GM23338 (cell line): Measurements from ENCODE around the gene SNAPC2.
A peak's percentile ranks its signal among the peaks of the same experiment; 100 is the strongest.

Experiments used
- CREB1 ChIP-seq: fragments of 250-450 bp; sonication (Bioruptor Pico); IDR thresholded peaks from 2 replicates; pipeline ENCODE4 v1.5.0; 2020; ENCODE audit warnings: low read depth, mild to moderate bottlenecking, moderate library complexity
- CTCF ChIP-seq, 2 experiments: fragments of 200-600 bp in 1 of 2; sonication (generic) in 1 of 2; conservative IDR thresholded peaks; 2 replicates each; pipeline versions ENCODE4 v1.5.1 to v1.6.1; 2016 to 2017; ENCODE audit warnings: antibody characterized with exemption in 2 of 2, low read depth in 2 of 2, mild to moderate bottlenecking in 2 of 2, moderate library complexity in 1 of 2
- ETS1 ChIP-seq: IDR thresholded peaks from 2 replicates; pipeline ENCODE4 v1.6.1; 2016; ENCODE audit warnings: antibody characterized with exemption
- EZH2 ChIP-seq: fragments of 200-600 bp; sonication (generic); IDR thresholded peaks from one replicate; pipeline ENCODE4 v1.8.0; 2017; ENCODE audit warnings: antibody characterized with exemption, mild to moderate bottlenecking, low read depth; ENCODE audit not compliant: unreplicated experiment
- EZH2phosphoT487 ChIP-seq: fragments of 200-600 bp; sonication (generic); IDR thresholded peaks from one replicate; pipeline ENCODE4 v1.8.1; 2018; ENCODE audit warnings: antibody characterized with exemption; ENCODE audit not compliant: unreplicated experiment
- JUNB ChIP-seq: IDR thresholded peaks from one replicate; pipeline ENCODE4 v1.6.1; 2016; ENCODE audit warnings: antibody characterized with exemption; ENCODE audit not compliant: unreplicated experiment
- NANOG ChIP-seq: IDR thresholded peaks from 2 replicates; pipeline ENCODE4 v1.6.1; 2016; ENCODE audit warnings: antibody characterized with exemption, borderline replicate concordance
- POLR2AphosphoS5 ChIP-seq: IDR thresholded peaks from 2 replicates; pipeline ENCODE4 v1.6.1; 2016; ENCODE audit warnings: antibody characterized with exemption, low read depth
- REST ChIP-seq: IDR thresholded peaks from one replicate; pipeline ENCODE4 v1.6.1; 2018; ENCODE audit warnings: antibody characterized with exemption; ENCODE audit not compliant: unreplicated experiment
- STAT1 ChIP-seq: IDR thresholded peaks from one replicate; pipeline ENCODE4 v1.6.1; 2016; ENCODE audit warnings: antibody characterized with exemption; ENCODE audit not compliant: unreplicated experiment
- ZNF114 ChIP-seq: fragments of 250-450 bp; sonication (Bioruptor Pico); IDR thresholded peaks from 2 replicates; pipeline ENCODE4 v1.5.0; 2020; ENCODE audit warnings: mild to moderate bottlenecking, moderate library complexity
- ZNF331 ChIP-seq: fragments of 250-450 bp; sonication (Bioruptor Pico); IDR thresholded peaks from 2 replicates; pipeline ENCODE4 v1.5.0; 2020; ENCODE audit warnings: low read depth, mild to moderate bottlenecking, moderate library complexity

- TF ChIP-seq EZH2 (peak; percentile 69), CTCF (conservative IDR thresholded peaks at IDR 0.05; ENCODE audit: low read depth in 2 of 2) (no peak), POLR2AphosphoS5 (no peak), ETS1 (no peak), REST (no peak), EZH2phosphoT487 (no peak), NANOG (no peak), ZNF114 (CRISPR knock-in tag) (no peak), STAT1 (no peak), CREB1 (CRISPR knock-in tag) (no peak), JUNB (no peak), ZNF331 (CRISPR knock-in tag) (no peak)
Measured at GRCh38 chr19:7916955-7917266, 3.2 kb upstream of the SNAPC2 start.
